ENCODE data around the gene CNTF.
A peak's percentile ranks its signal among the peaks of the same experiment; 100 is the strongest.
"Not testable (repeated sequence)": the region's sequence is repeated elsewhere in the genome, so short reads cannot be mapped to it uniquely, and the experiment has no call there.

The CNTF gene

DNA sequence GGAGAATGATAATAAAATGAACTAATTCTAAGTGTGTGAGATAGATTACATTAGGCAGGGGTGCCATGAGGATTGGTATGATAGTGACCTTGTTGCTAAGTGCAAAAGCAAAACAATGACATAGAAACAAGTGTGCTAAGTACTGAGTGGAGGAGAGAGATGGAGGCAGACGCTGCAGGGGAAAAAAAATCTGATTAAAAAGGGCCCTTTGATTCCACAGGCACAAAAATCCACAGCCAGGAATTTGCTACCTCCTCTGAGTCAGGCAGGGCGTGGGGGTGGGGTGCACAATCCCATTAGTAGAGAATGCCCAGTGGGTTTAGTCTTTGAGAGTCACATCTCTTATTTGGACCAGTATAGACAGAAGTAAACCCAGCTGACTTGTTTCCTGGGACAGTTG, at the start of gene CNTF:
Gene CNTF (plus strand): TSS at position 322 of the 400 bp plus-strand sequence. CDS start 88 bp downstream, outside the sequence.
- Histone ChIP-seq H3K4me3 (ENCODE audit: insufficient read length, low read depth) (no peak within 1 kb of the TSS), H3K27me3 (ENCODE audit: insufficient read depth, insufficient read length) (no peaks in the 10 kb centered on the region), H3K9me3 (ENCODE audit: insufficient read depth, low read length) (no peaks in the 10 kb centered on the region), H3K9ac (ENCODE audit: insufficient read length, low read depth) (no peak within 1 kb of the TSS), H3K4me1 (ENCODE audit: insufficient read depth, insufficient read length) (no peaks in the 10 kb centered on the region), H3K36me3 (ENCODE audit: insufficient read depth, insufficient read length, low read length) (peaks cover 75% of the 10 kb centered on the region)
- no peak for TF ChIP-seq ZNF274 (IDR thresholded peaks at IDR 0.05; ENCODE audit: low read depth, low read length)
- TF ChIP-seq SUZ12 (IDR thresholded peaks at IDR 0.05; ENCODE audit: extremely low read depth, insufficient read depth, insufficient read length) = no peak
- no peak for TF ChIP-seq YY1 (IDR thresholded peaks at IDR 0.05; ENCODE audit: insufficient read depth, insufficient read length)
- DNase-seq (ENCODE audit: low read depth, low spot score) = no peak

GRCh38 chr11:58572906-58573305, 49.6 kb upstream of the CNTF start:
- H3K4me3 ChIP-seq (ENCODE audit: insufficient read length, low read depth); H3K9me3 ChIP-seq (ENCODE audit: insufficient read depth, low read length); H3K4me1 ChIP-seq (ENCODE audit: insufficient read depth, insufficient read length); DNase-seq (ENCODE audit: low read depth, low spot score); H3K9ac ChIP-seq (ENCODE audit: insufficient read length, low read depth); H3K27me3 ChIP-seq (ENCODE audit: insufficient read depth, insufficient read length); H3K36me3 ChIP-seq (ENCODE audit: insufficient read depth, insufficient read length, low read length): not testable (repeated sequence)

- TF ChIP-seq YY1 (IDR thresholded peaks at IDR 0.05; ENCODE audit: insufficient read depth, insufficient read length) = no peak
- no peak for TF ChIP-seq ZNF274 (IDR thresholded peaks at IDR 0.05; ENCODE audit: low read depth, low read length)
- TF ChIP-seq SUZ12 (IDR thresholded peaks at IDR 0.05; ENCODE audit: extremely low read depth, insufficient read depth, insufficient read length) = no peak
- no peak overlapping the region for H3K4me3 ChIP-seq (ENCODE audit: insufficient read length, low read depth)
- no peak overlapping the region for H3K9ac ChIP-seq (ENCODE audit: insufficient read length, low read depth)
- H3K36me3 ChIP-seq (ENCODE audit: insufficient read depth, insufficient read length, low read length) = peaks cover 9% of the 10 kb centered on the region
- no peaks in the 10 kb centered on the region for H3K9me3 ChIP-seq (ENCODE audit: insufficient read depth, low read length)
- no peaks in the 10 kb centered on the region for H3K4me1 ChIP-seq (ENCODE audit: insufficient read depth, insufficient read length)
- no peaks in the 10 kb centered on the region for H3K27me3 ChIP-seq (ENCODE audit: insufficient read depth, insufficient read length)
- no peak for DNase-seq (ENCODE audit: low read depth, low spot score)
Observed at GRCh38 chr11:58573451-58574104, 48.9 kb upstream of the CNTF start.

GRCh38 chr11:58574881-58575280, 47.6 kb upstream of the CNTF start:
- no peaks in the 10 kb centered on the region for H3K27me3 ChIP-seq (ENCODE audit: insufficient read depth, insufficient read length)
- no peak overlapping the region for H3K9ac ChIP-seq (ENCODE audit: insufficient read length, low read depth)
- no peaks in the 10 kb centered on the region for H3K4me1 ChIP-seq (ENCODE audit: insufficient read depth, insufficient read length)
- H3K4me3 ChIP-seq (ENCODE audit: insufficient read length, low read depth) = no peak overlapping the region
- peaks cover 3% of the 10 kb centered on the region for H3K36me3 ChIP-seq (ENCODE audit: insufficient read depth, insufficient read length, low read length)
- no peak for TF ChIP-seq YY1 (IDR thresholded peaks at IDR 0.05; ENCODE audit: insufficient read depth, insufficient read length)
- no peak for TF ChIP-seq SUZ12 (IDR thresholded peaks at IDR 0.05; ENCODE audit: extremely low read depth, insufficient read depth, insufficient read length)
- TF ChIP-seq ZNF274 (IDR thresholded peaks at IDR 0.05; ENCODE audit: low read depth, low read length) = no peak
- DNase-seq (ENCODE audit: low read depth, low spot score) = no peak
- no peaks in the 10 kb centered on the region for H3K9me3 ChIP-seq (ENCODE audit: insufficient read depth, low read length)

- Histone ChIP-seq H3K4me3 (ENCODE audit: insufficient read length, low read depth) (no peak within 1 kb of the TSS), H3K27me3 (ENCODE audit: insufficient read depth, insufficient read length) (no peaks in the 10 kb centered on the region)
Observed at GRCh38 chr11:58575377-58576020, 47.0 kb upstream of the CNTF start, which contains the start of gene LPXN. LPXN (minus strand) TSS chr11:58575856; CDS start chr11:58575772, 84 bp downstream.

DNA sequence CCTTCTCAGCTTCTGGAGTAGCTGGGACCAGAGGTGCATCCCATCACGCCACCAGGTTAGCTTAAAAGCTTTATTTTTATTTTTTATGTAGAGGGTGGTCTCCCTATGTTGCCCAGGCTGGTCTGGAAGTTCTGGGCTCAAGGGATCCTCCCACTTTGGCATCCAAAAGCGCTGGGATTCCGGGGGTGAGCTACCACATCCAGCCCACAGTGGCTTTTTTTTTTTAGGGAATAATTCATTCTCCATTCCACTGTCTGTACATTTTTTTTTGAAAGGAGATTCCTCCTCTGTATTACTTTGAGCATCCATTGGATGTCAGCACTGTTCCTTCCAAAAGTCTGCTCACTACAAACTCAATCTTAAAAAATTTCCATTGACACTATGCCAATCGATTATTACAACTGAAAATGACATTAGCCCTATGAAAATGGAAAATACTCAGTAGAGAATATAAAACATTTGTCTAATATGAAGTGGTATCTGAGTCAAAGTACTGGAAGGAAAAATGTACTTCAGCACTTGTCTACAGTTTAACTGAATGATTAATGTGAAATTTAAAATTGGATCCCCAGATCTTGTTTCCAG, 45.5 kb upstream of the CNTF start:
- peak overlapping the region; percentile 88 for H3K9ac ChIP-seq (ENCODE audit: insufficient read length, low read depth)
- TF ChIP-seq YY1 (IDR thresholded peaks at IDR 0.05; ENCODE audit: insufficient read depth, insufficient read length) = no peak
- no peak for TF ChIP-seq ZNF274 (IDR thresholded peaks at IDR 0.05; ENCODE audit: low read depth, low read length)
- TF ChIP-seq SUZ12 (IDR thresholded peaks at IDR 0.05; ENCODE audit: extremely low read depth, insufficient read depth, insufficient read length) = no peak
- H3K4me3 ChIP-seq (ENCODE audit: insufficient read length, low read depth) = peak overlapping the region; percentile 92
- H3K36me3 ChIP-seq (ENCODE audit: insufficient read depth, insufficient read length, low read length) = peaks cover 16% of the 10 kb centered on the region
- no peaks in the 10 kb centered on the region for H3K4me1 ChIP-seq (ENCODE audit: insufficient read depth, insufficient read length)
- no peak for DNase-seq (ENCODE audit: low read depth, low spot score)
- no peaks in the 10 kb centered on the region for H3K27me3 ChIP-seq (ENCODE audit: insufficient read depth, insufficient read length)
- no peaks in the 10 kb centered on the region for H3K9me3 ChIP-seq (ENCODE audit: insufficient read depth, low read length)

More at GRCh38 chr11:58575377-58576020, 47.0 kb upstream of the CNTF start, which contains the start of gene LPXN:
- DNase-seq (ENCODE audit: low read depth, low spot score) = no peak
- Histone ChIP-seq H3K9ac (ENCODE audit: insufficient read length, low read depth) (peak within 1 kb of the TSS; percentile 88), H3K4me1 (ENCODE audit: insufficient read depth, insufficient read length) (no peaks in the 10 kb centered on the region), H3K9me3 (ENCODE audit: insufficient read depth, low read length) (no peaks in the 10 kb centered on the region), H3K36me3 (ENCODE audit: insufficient read depth, insufficient read length, low read length) (peaks cover 5% of the 10 kb centered on the region)
- TF ChIP-seq ZNF274 (IDR thresholded peaks at IDR 0.05; ENCODE audit: low read depth, low read length) (no peak), SUZ12 (IDR thresholded peaks at IDR 0.05; ENCODE audit: extremely low read depth, insufficient read depth, insufficient read length) (no peak), YY1 (IDR thresholded peaks at IDR 0.05; ENCODE audit: insufficient read depth, insufficient read length) (no peak)

GRCh38 chr11:58577555-58578135, 44.8 kb upstream of the CNTF start:
- Histone ChIP-seq H3K4me1 (ENCODE audit: insufficient read depth, insufficient read length) (no peaks in the 10 kb centered on the region), H3K4me3 (ENCODE audit: insufficient read length, low read depth) (peak overlapping the region; percentile 92), H3K9ac (ENCODE audit: insufficient read length, low read depth) (peak overlapping the region; percentile 88), H3K9me3 (ENCODE audit: insufficient read depth, low read length) (no peaks in the 10 kb centered on the region), H3K27me3 (ENCODE audit: insufficient read depth, insufficient read length) (no peaks in the 10 kb centered on the region), H3K36me3 (ENCODE audit: insufficient read depth, insufficient read length, low read length) (peaks cover 22% of the 10 kb centered on the region)
- DNase-seq (ENCODE audit: low read depth, low spot score) = no peak
- TF ChIP-seq YY1 (IDR thresholded peaks at IDR 0.05; ENCODE audit: insufficient read depth, insufficient read length) = no peak
- no peak for TF ChIP-seq ZNF274 (IDR thresholded peaks at IDR 0.05; ENCODE audit: low read depth, low read length)
- no peak for TF ChIP-seq SUZ12 (IDR thresholded peaks at IDR 0.05; ENCODE audit: extremely low read depth, insufficient read depth, insufficient read length)

Measured in NT2/D1 (cell line).